ENCODE data around the gene EIF4E.
"Not testable (repeated sequence)": the region's sequence is repeated elsewhere in the genome, so short reads cannot be mapped to it uniquely, and the experiment has no call there.

EIF4E gene

DNA sequence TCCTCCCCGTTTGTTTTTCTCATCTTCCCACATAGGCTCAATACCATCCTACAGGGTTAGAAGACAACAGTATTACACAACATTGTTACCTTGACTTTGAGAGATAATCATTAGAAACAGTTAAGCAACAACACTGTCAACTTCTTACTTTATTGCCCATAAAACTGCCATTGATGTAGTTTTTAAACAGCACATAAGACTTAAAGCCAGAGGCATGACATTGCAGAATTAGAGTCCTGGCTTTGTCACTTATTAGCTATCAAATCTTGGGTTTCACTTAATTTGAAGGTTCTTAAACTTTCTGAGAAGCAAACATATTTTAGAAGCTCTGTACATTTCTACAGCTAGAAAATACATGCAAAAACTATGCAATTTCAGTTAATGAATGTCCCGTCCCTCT, 41.8 kb downstream of the EIF4E start:
- Histone ChIP-seq H3K27me3 (replicated peaks; ENCODE audit: control insufficient read depth, insufficient read depth, low read length) (no peaks in the 10 kb centered on the region), H3K36me3 (ENCODE audit: control insufficient read depth, insufficient read depth, low read length) (peaks cover 2% of the 10 kb centered on the region), H3K4me3 (replicated peaks; ENCODE audit: low read depth, low read length) (no peak overlapping the region)
- TF ChIP-seq, protein P1, sequence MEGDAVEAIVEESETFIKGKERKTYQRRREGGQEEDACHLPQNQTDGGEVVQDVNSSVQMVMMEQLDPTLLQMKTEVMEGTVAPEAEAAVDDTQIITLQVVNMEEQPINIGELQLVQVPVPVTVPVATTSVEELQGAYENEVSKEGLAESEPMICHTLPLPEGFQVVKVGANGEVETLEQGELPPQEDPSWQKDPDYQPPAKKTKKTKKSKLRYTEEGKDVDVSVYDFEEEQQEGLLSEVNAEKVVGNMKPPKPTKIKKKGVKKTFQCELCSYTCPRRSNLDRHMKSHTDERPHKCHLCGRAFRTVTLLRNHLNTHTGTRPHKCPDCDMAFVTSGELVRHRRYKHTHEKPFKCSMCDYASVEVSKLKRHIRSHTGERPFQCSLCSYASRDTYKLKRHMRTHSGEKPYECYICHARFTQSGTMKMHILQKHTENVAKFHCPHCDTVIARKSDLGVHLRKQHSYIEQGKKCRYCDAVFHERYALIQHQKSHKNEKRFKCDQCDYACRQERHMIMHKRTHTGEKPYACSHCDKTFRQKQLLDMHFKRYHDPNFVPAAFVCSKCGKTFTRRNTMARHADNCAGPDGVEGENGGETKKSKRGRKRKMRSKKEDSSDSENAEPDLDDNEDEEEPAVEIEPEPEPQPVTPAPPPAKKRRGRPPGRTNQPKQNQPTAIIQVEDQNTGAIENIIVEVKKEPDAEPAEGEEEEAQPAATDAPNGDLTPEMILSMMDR (IDR thresholded peaks at IDR 0.05; ENCODE audit: insufficient read depth, low read length, poor library complexity, severe bottlenecking), result no peak
- DNase-seq (ENCODE audit: extremely low read depth, insufficient read length), result no peak

DNA sequence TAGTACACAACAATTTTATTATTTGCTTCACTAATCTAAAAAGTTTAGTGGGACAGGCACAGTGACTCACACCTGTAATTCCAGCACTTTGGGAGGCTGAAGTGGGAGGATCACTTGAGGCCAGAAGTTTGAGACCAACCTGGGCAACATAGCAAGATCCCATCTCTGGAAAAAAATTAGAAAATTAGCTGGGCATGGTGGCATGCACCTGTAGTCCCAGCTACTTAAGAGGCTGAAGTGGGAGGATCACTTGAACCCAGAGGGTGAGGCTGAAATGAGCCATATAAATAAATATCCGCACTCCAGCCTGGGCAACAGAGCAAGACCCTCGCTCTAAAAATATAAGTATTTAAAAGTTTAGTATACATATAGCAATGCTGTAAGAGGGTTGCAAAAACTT, 42.6 kb downstream of the EIF4E start:
- not testable (repeated sequence) for H3K27me3 ChIP-seq (replicated peaks; ENCODE audit: control insufficient read depth, insufficient read depth, low read length); H3K4me3 ChIP-seq (replicated peaks; ENCODE audit: low read depth, low read length); H3K36me3 ChIP-seq (ENCODE audit: control insufficient read depth, insufficient read depth, low read length); DNase-seq (ENCODE audit: extremely low read depth, insufficient read length)

DNA sequence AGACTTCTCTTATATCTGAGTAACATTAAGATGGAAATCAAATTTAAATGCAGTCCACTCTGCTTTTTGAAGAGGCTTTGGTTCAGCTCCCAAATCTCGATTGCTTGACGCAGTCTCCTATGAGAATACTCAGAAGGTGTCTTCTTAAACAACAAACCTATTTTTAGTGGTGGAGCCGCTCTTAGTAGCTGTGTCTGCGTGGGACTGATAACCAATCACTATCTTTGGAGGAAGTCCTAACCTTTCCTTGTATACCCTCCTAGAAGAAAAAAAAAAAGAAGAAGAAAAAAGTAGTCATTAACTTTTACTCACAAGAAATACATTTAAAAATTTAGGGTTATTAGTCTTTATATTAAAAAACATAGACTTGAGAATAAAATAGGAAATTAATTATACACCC, 48.0 kb downstream of the EIF4E start:
- not testable (repeated sequence) for DNase-seq (ENCODE audit: extremely low read depth, insufficient read length); H3K36me3 ChIP-seq (ENCODE audit: control insufficient read depth, insufficient read depth, low read length); H3K27me3 ChIP-seq (replicated peaks; ENCODE audit: control insufficient read depth, insufficient read depth, low read length); H3K4me3 ChIP-seq (replicated peaks; ENCODE audit: low read depth, low read length)

DNA sequence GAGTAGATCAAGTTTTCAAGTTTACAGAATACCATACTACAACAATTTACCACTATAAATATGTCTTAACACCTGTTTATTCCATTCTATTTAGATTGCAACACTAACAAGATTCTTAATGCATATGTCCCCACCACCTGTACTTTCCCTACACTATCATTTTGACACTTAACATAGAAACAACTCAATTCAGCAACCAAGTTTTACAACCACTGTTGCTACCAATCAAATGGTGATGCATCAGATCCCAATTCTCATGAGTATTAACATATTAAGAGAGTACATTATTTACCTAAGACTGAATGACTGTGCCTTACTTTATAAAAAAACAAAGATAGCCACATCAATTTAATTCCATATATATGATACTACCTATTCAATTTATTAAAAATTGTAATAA, 49.4 kb downstream of the EIF4E start:
- H3K27me3 ChIP-seq (replicated peaks; ENCODE audit: control insufficient read depth, insufficient read depth, low read length), result no peaks in the 10 kb centered on the region
- peaks cover 2% of the 10 kb centered on the region for H3K36me3 ChIP-seq (ENCODE audit: control insufficient read depth, insufficient read depth, low read length)
- no peak overlapping the region for H3K4me3 ChIP-seq (replicated peaks; ENCODE audit: low read depth, low read length)
- no peak for DNase-seq (ENCODE audit: extremely low read depth, insufficient read length)
- TF ChIP-seq, protein P1 (IDR thresholded peaks at IDR 0.05; ENCODE audit: insufficient read depth, low read length, poor library complexity, severe bottlenecking), result no peak

DNA sequence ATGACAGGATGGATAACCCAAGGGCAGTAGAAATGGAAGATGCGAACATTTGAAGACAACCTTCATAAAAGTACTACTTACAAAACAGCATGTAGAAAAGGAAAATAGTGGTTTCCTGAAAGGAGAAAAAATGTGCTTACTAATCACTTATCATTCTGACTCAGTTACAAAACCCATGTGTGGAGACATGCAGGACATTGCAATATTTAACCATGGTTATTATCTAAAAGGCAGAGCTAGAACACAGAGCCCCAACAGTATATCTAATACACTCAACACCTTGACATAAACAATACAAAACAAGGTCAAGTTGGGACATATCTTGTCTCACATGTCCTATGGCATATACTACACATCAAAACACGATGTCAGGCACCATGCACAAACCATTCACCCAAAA, 55.9 kb downstream of the EIF4E start:
- no peaks in the 10 kb centered on the region for H3K36me3 ChIP-seq (ENCODE audit: control insufficient read depth, insufficient read depth, low read length)
- DNase-seq (ENCODE audit: extremely low read depth, insufficient read length), result no peak
- H3K4me3 ChIP-seq (replicated peaks; ENCODE audit: low read depth, low read length), result no peak overlapping the region
- no peaks in the 10 kb centered on the region for H3K27me3 ChIP-seq (replicated peaks; ENCODE audit: control insufficient read depth, insufficient read depth, low read length)
- TF ChIP-seq, protein P1 (IDR thresholded peaks at IDR 0.05; ENCODE audit: insufficient read depth, low read length, poor library complexity, severe bottlenecking), result no peak

DNA sequence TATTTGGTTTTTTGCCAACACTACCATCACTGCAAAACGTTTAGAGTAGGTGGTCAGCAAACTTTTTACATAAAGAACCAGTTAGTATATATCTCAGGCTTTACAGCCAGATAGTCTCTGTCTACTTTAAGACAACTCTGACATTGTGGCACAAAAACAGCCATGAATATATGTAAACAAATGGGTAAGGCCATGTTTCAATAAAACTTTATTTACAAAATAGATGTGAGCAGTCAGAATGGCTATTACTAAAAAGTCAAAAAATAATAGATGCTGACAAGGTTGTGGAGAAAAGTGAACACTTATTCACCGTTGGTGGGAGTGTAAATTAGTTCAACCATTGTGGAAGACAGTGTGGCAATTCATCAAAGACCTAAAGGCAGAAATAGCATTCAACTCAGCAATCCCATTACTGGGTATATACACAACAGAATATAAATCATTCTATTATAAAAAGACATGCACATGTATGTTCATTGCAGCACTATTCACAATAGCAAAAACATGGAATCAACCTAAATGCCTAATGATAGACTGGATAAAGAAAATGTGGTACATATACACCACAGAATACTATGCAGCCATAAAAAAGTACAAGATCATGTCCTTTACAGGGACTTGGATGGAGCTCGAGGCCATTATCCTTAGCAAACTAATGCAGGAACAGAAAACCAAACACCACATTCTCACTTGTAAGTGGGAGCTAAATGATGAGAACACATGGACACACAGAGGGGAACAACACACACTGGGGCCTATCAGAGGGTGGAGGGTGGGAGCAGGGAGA, 56.6 kb downstream of the EIF4E start:
- H3K36me3 ChIP-seq (ENCODE audit: control insufficient read depth, insufficient read depth, low read length); H3K4me3 ChIP-seq (replicated peaks; ENCODE audit: low read depth, low read length); DNase-seq (ENCODE audit: extremely low read depth, insufficient read length); H3K27me3 ChIP-seq (replicated peaks; ENCODE audit: control insufficient read depth, insufficient read depth, low read length): not testable (repeated sequence)

DNA sequence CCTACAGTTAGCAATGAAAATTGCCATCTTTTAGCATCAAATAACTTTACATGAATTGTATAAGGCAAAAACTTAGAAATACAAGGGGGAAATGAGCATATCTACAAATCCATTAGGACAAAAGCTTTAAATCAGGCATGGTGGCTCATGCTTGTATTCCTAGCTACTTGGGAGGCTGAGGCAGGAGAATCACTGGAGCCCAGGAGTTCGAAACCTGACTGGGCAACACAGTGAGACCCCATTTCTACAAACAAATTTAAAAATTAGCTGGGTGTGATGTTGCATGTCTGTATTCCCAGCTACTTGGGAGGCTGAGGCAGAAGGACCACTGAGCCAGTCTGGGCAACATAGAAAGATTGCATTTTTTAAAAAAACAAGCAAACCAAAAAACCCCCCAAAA, 61.3 kb downstream of the EIF4E start:
- Histone ChIP-seq H3K36me3 (ENCODE audit: control insufficient read depth, insufficient read depth, low read length) (no peaks in the 10 kb centered on the region), H3K4me3 (replicated peaks; ENCODE audit: low read depth, low read length) (no peak overlapping the region), H3K27me3 (replicated peaks; ENCODE audit: control insufficient read depth, insufficient read depth, low read length) (no peaks in the 10 kb centered on the region)
- no peak for DNase-seq (ENCODE audit: extremely low read depth, insufficient read length)
- TF ChIP-seq, protein P1 (IDR thresholded peaks at IDR 0.05; ENCODE audit: insufficient read depth, low read length, poor library complexity, severe bottlenecking), result no peak

Measured in GM06990 (cell line).